GM23338 (cell line): ENCODE results near the gene NCOR2. TPM values are rescaled to one million over a fixed set of nuclear protein-coding genes. Genes with fewer than 3 reads are reported as not detected.

ENCODE experiments used
- ATAC-seq: fragments of 200-7000 bp; cut with Tn5 transposase; 3 replicates; pipeline ENCODE4 v1.9.1; 2020
- DNase-seq: peaks from one replicate; pipeline ENCODE4 v3.0.0-alpha.2; 2015; ENCODE audit warnings: low spot score
- H2AFZ ChIP-seq: fragments of 200-600 bp; sonication (generic); 2 replicates; pipeline ENCODE4 v1.8.0; 2016; ENCODE audit warnings: antibody characterized with exemption, mild to moderate bottlenecking, moderate library complexity
- H3F3A ChIP-seq: fragments of 200-600 bp; sonication (generic); replicated peaks from 2 replicates; pipeline ENCODE4 v1.8.0; 2017; ENCODE audit warnings: antibody characterized with exemption, mixed run types, low read depth
- H3K27ac ChIP-seq: fragments of 200-600 bp; sonication (generic); 2 replicates; pipeline ENCODE4 v1.6.1; 2016; ENCODE audit warnings: low read depth
- H3K27me3 ChIP-seq: fragments of 200-600 bp; sonication (generic); 2 replicates; pipeline ENCODE4 v1.8.0; 2016; ENCODE audit warnings: mild to moderate bottlenecking, mixed run types, moderate library complexity; ENCODE audit not compliant: insufficient read depth
- H3K36me3 ChIP-seq: fragments of 200-600 bp; sonication (generic); 2 replicates; pipeline ENCODE4 v1.8.0; 2016; ENCODE audit warnings: mild to moderate bottlenecking; ENCODE audit not compliant: insufficient read depth
- H3K4me1 ChIP-seq: fragments of 200-600 bp; sonication (generic); 2 replicates; pipeline ENCODE4 v1.8.0; 2016; ENCODE audit warnings: mild to moderate bottlenecking, moderate library complexity; ENCODE audit not compliant: insufficient read depth
- H3K4me2 ChIP-seq: fragments of 200-600 bp; sonication (generic); 2 replicates; pipeline ENCODE4 v1.7.1; 2017; ENCODE audit warnings: mixed run types
- H3K4me3 ChIP-seq: fragments of 200-600 bp; sonication (generic); 2 replicates; pipeline ENCODE4 v1.6.1; 2016; ENCODE audit warnings: mixed run types
- H3K79me2 ChIP-seq: fragments of 200-600 bp; sonication (generic); replicated peaks from 2 replicates; pipeline ENCODE4 v1.8.0; 2017; ENCODE audit warnings: mild to moderate bottlenecking; ENCODE audit not compliant: insufficient read depth
- H3K9me2 ChIP-seq: fragments of 200-600 bp; sonication (generic); 2 replicates; pipeline ENCODE4 v1.8.0; 2017; ENCODE audit not compliant: insufficient read depth
- H4K20me1 ChIP-seq: fragments of 200-600 bp; sonication (generic); replicated peaks from 2 replicates; pipeline ENCODE4 v1.8.0; 2017; ENCODE audit warnings: mild to moderate bottlenecking; ENCODE audit not compliant: insufficient read depth
- H3K27ac Mint-ChIP-seq: 2 replicates; pipeline ENCODE4 v1.8.0; 2020; ENCODE audit warnings: inconsistent platforms, mild to moderate bottlenecking, moderate library complexity, mixed read lengths
- H3K27me3 Mint-ChIP-seq: 3 replicates; pipeline ENCODE4 v1.8.0; 2022; ENCODE audit warnings: low read depth, mild to moderate bottlenecking, moderate library complexity, mixed read lengths, inconsistent platforms; ENCODE audit not compliant: insufficient read depth, poor library complexity
- H3K36me3 Mint-ChIP-seq: 3 replicates; pipeline ENCODE4 v1.8.0; 2021; ENCODE audit warnings: low read depth, mild to moderate bottlenecking, inconsistent platforms, moderate library complexity, mixed read lengths
- H3K4me1 Mint-ChIP-seq: 3 replicates; pipeline ENCODE4 v1.8.0; 2020; ENCODE audit warnings: mild to moderate bottlenecking, inconsistent platforms, mixed read lengths
- H3K4me3 Mint-ChIP-seq: 3 replicates; pipeline ENCODE4 v1.8.0; 2021; ENCODE audit warnings: moderate library complexity, mild to moderate bottlenecking, inconsistent platforms, mixed read lengths
- H3K9me3 Mint-ChIP-seq: 3 replicates; pipeline ENCODE4 v1.8.0; 2020; ENCODE audit warnings: moderate library complexity, mild to moderate bottlenecking, inconsistent platforms, mixed read lengths
- CREB1 ChIP-seq: fragments of 250-450 bp; sonication (Bioruptor Pico); IDR thresholded peaks from 2 replicates; pipeline ENCODE4 v1.5.0; 2020; ENCODE audit warnings: low read depth, mild to moderate bottlenecking, moderate library complexity
- CTCF ChIP-seq, 2 experiments: fragments of 200-600 bp in 1 of 2; sonication (generic) in 1 of 2; conservative IDR thresholded peaks; 2 replicates each; pipeline versions ENCODE4 v1.5.1 to v1.6.1; 2016 to 2017; ENCODE audit warnings: antibody characterized with exemption in 2 of 2, low read depth in 2 of 2, mild to moderate bottlenecking in 2 of 2, moderate library complexity in 1 of 2
- EZH2 ChIP-seq: fragments of 200-600 bp; sonication (generic); IDR thresholded peaks from one replicate; pipeline ENCODE4 v1.8.0; 2017; ENCODE audit warnings: antibody characterized with exemption, mild to moderate bottlenecking, low read depth; ENCODE audit not compliant: unreplicated experiment
- EZH2phosphoT487 ChIP-seq: fragments of 200-600 bp; sonication (generic); IDR thresholded peaks from one replicate; pipeline ENCODE4 v1.8.1; 2018; ENCODE audit warnings: antibody characterized with exemption; ENCODE audit not compliant: unreplicated experiment
- POLR2AphosphoS5 ChIP-seq: IDR thresholded peaks from 2 replicates; pipeline ENCODE4 v1.6.1; 2016; ENCODE audit warnings: antibody characterized with exemption, low read depth
- REST ChIP-seq: IDR thresholded peaks from one replicate; pipeline ENCODE4 v1.6.1; 2018; ENCODE audit warnings: antibody characterized with exemption; ENCODE audit not compliant: unreplicated experiment
- ZNF114 ChIP-seq: fragments of 250-450 bp; sonication (Bioruptor Pico); IDR thresholded peaks from 2 replicates; pipeline ENCODE4 v1.5.0; 2020; ENCODE audit warnings: mild to moderate bottlenecking, moderate library complexity
- ZNF331 ChIP-seq: fragments of 250-450 bp; sonication (Bioruptor Pico); IDR thresholded peaks from 2 replicates; pipeline ENCODE4 v1.5.0; 2020; ENCODE audit warnings: low read depth, mild to moderate bottlenecking, moderate library complexity
- polyA plus RNA-seq: library from polyadenylated mRNA; unstranded; fragments of >200 nt; fragmentation: Nextera tagmentation; extraction: Ambion mirVana; gene quantifications from 2 replicates; pipeline ENCODE4 v1.2.1, GENCODE V29; 2016
- total RNA-seq: library from RNA; depleted of rRNA; stranded (reverse); fragments of >200 nt; shearing (Covaris generic); gene quantifications from 2 replicates; pipeline ENCODE4 v1.2.3, GENCODE V29; 2014
- TF ChIP-seq, protein P1 (sequence below): fragments of 250-450 bp; sonication (Bioruptor Pico); IDR thresholded peaks from 2 replicates; pipeline ENCODE4 v1.5.0; 2020; ENCODE audit warnings: mild to moderate bottlenecking, moderate library complexity

NCOR2 gene
- total and polyA plus RNA-seq, 2 experiments from 2014 or later, result 69.6 to 190 TPM

- no peak for TF ChIP-seq REST
These were observed 4.1 kb upstream of the NCOR2 start (continued) for GRCh38 chr12:124571556-124571955.

DNA sequence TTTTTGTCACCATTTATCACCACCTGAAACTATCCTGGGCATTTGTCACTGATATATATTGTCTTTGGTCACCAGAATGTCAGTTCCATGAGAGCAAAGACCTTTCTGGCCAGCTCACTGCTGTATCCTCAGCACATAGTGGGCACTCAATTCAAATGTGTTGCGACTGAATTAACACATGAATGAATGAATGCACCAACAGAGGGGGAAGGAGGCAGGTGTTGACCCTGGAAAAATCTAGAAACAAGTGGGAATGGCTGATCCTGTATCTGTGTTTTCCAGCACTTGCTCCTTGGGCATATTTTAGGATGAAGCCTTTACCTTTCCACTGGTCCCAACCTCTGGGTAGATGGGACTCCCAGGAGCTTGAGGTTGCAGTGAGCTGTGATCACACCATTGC, 3.4 kb upstream of the NCOR2 start:
- peaks cover 12% of the 10 kb centered on the region; the same call in 1 of the 2 replicates for H3F3A ChIP-seq
- no peaks in the 10 kb centered on the region for H3K9me2 ChIP-seq
- H3K27ac ChIP-seq, result peak overlapping the region; percentile 51
- Mint-ChIP-seq H3K4me1 (peaks cover 37% of the 10 kb centered on the region), H3K4me3 (no peak overlapping the region), H3K36me3 (no peaks in the 10 kb centered on the region; the same call in 2 of the 3 replicates), H3K27ac (no peak overlapping the region), H3K27me3 (peaks cover 9% of the 10 kb centered on the region), H3K9me3 (no peaks in the 10 kb centered on the region)
- ATAC-seq (no peak), DNase-seq (no peak)
- H3K27me3 ChIP-seq, result no peaks in the 10 kb centered on the region
- H3K36me3 ChIP-seq, result no peaks in the 10 kb centered on the region
- peaks cover 29% of the 10 kb centered on the region for H3K4me1 ChIP-seq
- H4K20me1 ChIP-seq, result peaks cover 5% of the 10 kb centered on the region
- no peak overlapping the region for H2AFZ ChIP-seq
- peaks cover 11% of the 10 kb centered on the region for H3K79me2 ChIP-seq
- no peak overlapping the region; the same call in 1 of the 2 replicates for H3K4me3 ChIP-seq
- H3K4me2 ChIP-seq, result peak overlapping the region; percentile 95; the same call in 1 of the 2 replicates
- TF ChIP-seq, protein P1, sequence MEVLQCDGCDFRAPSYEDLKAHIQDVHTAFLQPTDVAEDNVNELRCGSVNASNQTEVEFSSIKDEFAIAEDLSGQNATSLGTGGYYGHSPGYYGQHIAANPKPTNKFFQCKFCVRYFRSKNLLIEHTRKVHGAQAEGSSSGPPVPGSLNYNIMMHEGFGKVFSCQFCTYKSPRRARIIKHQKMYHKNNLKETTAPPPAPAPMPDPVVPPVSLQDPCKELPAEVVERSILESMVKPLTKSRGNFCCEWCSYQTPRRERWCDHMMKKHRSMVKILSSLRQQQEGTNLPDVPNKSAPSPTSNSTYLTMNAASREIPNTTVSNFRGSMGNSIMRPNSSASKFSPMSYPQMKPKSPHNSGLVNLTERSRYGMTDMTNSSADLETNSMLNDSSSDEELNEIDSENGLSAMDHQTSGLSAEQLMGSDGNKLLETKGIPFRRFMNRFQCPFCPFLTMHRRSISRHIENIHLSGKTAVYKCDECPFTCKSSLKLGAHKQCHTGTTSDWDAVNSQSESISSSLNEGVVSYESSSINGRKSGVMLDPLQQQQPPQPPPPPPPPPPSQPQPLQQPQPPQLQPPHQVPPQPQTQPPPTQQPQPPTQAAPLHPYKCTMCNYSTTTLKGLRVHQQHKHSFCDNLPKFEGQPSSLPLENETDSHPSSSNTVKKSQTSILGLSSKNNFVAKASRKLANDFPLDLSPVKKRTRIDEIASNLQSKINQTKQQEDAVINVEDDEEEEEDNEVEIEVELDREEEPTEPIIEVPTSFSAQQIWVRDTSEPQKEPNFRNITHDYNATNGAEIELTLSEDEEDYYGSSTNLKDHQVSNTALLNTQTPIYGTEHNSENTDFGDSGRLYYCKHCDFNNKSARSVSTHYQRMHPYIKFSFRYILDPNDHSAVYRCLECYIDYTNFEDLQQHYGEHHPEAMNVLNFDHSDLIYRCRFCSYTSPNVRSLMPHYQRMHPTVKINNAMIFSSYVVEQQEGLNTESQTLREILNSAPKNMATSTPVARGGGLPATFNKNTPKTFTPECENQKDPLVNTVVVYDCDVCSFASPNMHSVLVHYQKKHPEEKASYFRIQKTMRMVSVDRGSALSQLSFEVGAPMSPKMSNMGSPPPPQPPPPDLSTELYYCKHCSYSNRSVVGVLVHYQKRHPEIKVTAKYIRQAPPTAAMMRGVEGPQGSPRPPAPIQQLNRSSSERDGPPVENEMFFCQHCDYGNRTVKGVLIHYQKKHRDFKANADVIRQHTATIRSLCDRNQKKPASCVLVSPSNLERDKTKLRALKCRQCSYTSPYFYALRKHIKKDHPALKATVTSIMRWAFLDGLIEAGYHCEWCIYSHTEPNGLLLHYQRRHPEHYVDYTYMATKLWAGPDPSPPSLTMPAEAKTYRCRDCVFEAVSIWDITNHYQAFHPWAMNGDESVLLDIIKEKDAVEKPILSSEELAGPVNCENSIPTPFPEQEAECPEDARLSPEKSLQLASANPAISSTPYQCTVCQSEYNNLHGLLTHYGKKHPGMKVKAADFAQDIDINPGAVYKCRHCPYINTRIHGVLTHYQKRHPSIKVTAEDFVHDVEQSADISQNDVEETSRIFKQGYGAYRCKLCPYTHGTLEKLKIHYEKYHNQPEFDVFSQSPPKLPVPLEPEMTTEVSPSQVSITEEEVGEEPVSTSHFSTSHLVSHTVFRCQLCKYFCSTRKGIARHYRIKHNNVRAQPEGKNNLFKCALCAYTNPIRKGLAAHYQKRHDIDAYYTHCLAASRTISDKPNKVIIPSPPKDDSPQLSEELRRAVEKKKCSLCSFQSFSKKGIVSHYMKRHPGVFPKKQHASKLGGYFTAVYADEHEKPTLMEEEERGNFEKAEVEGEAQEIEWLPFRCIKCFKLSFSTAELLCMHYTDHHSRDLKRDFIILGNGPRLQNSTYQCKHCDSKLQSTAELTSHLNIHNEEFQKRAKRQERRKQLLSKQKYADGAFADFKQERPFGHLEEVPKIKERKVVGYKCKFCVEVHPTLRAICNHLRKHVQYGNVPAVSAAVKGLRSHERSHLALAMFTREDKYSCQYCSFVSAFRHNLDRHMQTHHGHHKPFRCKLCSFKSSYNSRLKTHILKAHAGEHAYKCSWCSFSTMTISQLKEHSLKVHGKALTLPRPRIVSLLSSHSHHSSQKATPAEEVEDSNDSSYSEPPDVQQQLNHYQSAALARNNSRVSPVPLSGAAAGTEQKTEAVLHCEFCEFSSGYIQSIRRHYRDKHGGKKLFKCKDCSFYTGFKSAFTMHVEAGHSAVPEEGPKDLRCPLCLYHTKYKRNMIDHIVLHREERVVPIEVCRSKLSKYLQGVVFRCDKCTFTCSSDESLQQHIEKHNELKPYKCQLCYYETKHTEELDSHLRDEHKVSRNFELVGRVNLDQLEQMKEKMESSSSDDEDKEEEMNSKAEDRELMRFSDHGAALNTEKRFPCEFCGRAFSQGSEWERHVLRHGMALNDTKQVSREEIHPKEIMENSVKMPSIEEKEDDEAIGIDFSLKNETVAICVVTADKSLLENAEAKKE, result no peak
- no peak for TF ChIP-seq POLR2AphosphoS5
- no peak for TF ChIP-seq CREB1 (CRISPR knock-in tag)
- TF ChIP-seq ZNF114 (CRISPR knock-in tag), result no peak
- TF ChIP-seq EZH2phosphoT487, result no peak
- TF ChIP-seq EZH2, result no peak
- TF ChIP-seq REST, result no peak
- no peak for TF ChIP-seq ZNF331 (CRISPR knock-in tag)
- no peak for TF ChIP-seq CTCF (conservative IDR thresholded peaks at IDR 0.05; ENCODE audit: low read depth in 2 of 2)
